Spleen (tissue), 7 donors: ENCODE results near the gene PTPN9.
"Not testable (repeated sequence)": the region's sequence is repeated elsewhere in the genome, so short reads cannot be mapped to it uniquely, and the experiment has no call there.

Experiments used
- POLR2A ChIP-seq, 3 donors: fragments of 450-650 bp; IDR thresholded peaks; one replicate each; pipeline ENCODE4 v1.5.1; 2017; ENCODE audit warnings: antibody characterized with exemption in 3 of 3, mild to moderate bottlenecking in 1 of 3
- TF ChIP-seq, protein P1 (sequence below), 11 experiments: fragments of 200-600 bp in 7 of 11; fragments of 450-650 bp in 4 of 11; sonication (generic) in 4 of 11; IDR thresholded peaks in 8 of 11; conservative IDR thresholded peaks in 3 of 11; 1 replicate in 7 of 11; 2 replicates in 4 of 11; pipeline versions ENCODE4 v1.4.0 to v1.8.0; 2016 to 2021; ENCODE audit warnings: antibody characterized with exemption in 11 of 11, inconsistent platforms in 4 of 11, mild to moderate bottlenecking in 1 of 11
- donor health status: DM: no; HTN: no; CAD: no; lungs with moderate emphysema.
- donor health status: DM: no; HTN: no; CAD: no.
- donor health status: DM: no; HTN: no; CAD: no.

- TF ChIP-seq, protein P1, sequence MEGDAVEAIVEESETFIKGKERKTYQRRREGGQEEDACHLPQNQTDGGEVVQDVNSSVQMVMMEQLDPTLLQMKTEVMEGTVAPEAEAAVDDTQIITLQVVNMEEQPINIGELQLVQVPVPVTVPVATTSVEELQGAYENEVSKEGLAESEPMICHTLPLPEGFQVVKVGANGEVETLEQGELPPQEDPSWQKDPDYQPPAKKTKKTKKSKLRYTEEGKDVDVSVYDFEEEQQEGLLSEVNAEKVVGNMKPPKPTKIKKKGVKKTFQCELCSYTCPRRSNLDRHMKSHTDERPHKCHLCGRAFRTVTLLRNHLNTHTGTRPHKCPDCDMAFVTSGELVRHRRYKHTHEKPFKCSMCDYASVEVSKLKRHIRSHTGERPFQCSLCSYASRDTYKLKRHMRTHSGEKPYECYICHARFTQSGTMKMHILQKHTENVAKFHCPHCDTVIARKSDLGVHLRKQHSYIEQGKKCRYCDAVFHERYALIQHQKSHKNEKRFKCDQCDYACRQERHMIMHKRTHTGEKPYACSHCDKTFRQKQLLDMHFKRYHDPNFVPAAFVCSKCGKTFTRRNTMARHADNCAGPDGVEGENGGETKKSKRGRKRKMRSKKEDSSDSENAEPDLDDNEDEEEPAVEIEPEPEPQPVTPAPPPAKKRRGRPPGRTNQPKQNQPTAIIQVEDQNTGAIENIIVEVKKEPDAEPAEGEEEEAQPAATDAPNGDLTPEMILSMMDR (IDR thresholded peaks at IDR 0.05 in 8 of 11, conservative IDR thresholded peaks at IDR 0.05 in 3 of 11) = not testable (repeated sequence)
- TF ChIP-seq POLR2A (IDR thresholded peaks at IDR 0.05) = not testable (repeated sequence)
Measured at GRCh38 chr15:75559360-75559759, 19.8 kb downstream of the PTPN9 start.
